Sigmoid colon (tissue), 7 donors: ENCODE measurements around the gene TBCA. TPM values are rescaled to one million over a fixed set of nuclear protein-coding genes. Genes with fewer than 3 reads are reported as not detected.

Experiments used
- DNase-seq: peaks from one replicate; pipeline ENCODE4 v3.0.0-alpha.2; 2019
- H3K27ac ChIP-seq, 4 donors: fragments of 200-600 bp; sonication (generic); one replicate each; pipeline ENCODE4 v1.5.1; 2016 to 2019; ENCODE audit warnings: mild to moderate bottlenecking in 1 of 4
- H3K27me3 ChIP-seq, 3 donors: fragments of 200-600 bp; sonication (generic); one replicate each; pipeline ENCODE4 v1.5.1; 2019; ENCODE audit warnings: mild to moderate bottlenecking in 1 of 3
- H3K36me3 ChIP-seq, 4 donors: fragments of 200-600 bp; sonication (generic); one replicate each; pipeline ENCODE4 v1.5.1; 2016 to 2019
- H3K4me1 ChIP-seq, 4 donors: fragments of 200-600 bp; sonication (generic); one replicate each; pipeline ENCODE4 v1.5.1; 2017 to 2019
- H3K4me3 ChIP-seq, 4 donors: fragments of 200-600 bp; sonication (generic); one replicate each; pipeline ENCODE4 v1.5.1; 2017 to 2019; ENCODE audit warnings: mild to moderate bottlenecking in 2 of 4, moderate library complexity in 1 of 4
- H3K9me3 ChIP-seq, 4 donors: fragments of 200-600 bp in 3 of 4; sonication (generic) in 3 of 4; one replicate each; pipeline versions ENCODE4 v1.5.1 to v1.6.1; 2013 to 2019
- CTCF ChIP-seq, 4 experiments: fragments of 450-650 bp in 3 of 4; fragments of 200-600 bp in 1 of 4; IDR thresholded peaks; one replicate each; pipeline ENCODE4 v1.5.1; 2016 to 2019; ENCODE audit warnings: antibody characterized with exemption in 4 of 4, mild to moderate bottlenecking in 3 of 4, moderate library complexity in 2 of 4
- EP300 ChIP-seq, 4 donors: sonication (generic); formaldehyde crosslinking; IDR thresholded peaks; one replicate each; pipeline ENCODE4 v1.6.1; 2017; ENCODE audit warnings: antibody characterized with exemption in 4 of 4
- POLR2A ChIP-seq, 2 donors: fragments of 450-650 bp; IDR thresholded peaks; one replicate each; pipeline ENCODE4 v1.6.1; 2016; ENCODE audit warnings: antibody characterized with exemption in 2 of 2, mild to moderate bottlenecking in 2 of 2, moderate library complexity in 2 of 2
- POLR2AphosphoS5 ChIP-seq, 4 donors: sonication (generic); formaldehyde crosslinking; IDR thresholded peaks; one replicate each; pipeline ENCODE4 v1.6.1; 2017; ENCODE audit warnings: antibody characterized with exemption in 4 of 4
- WGBS, 2 donors: extraction: QIAGEN DNeasy Blood & Tissue Kit; methylation state at CpG; one replicate each; pipeline ENCODE4 v1.1.7; 2013; 5-methylcytosine and 5-hydroxymethylcytosine counted together
- intact Hi-C: fragments of 100-400 bp; cut with DNase I; formaldehyde crosslinking; loops from one replicate; pipeline ENCODE4 v1.15.1; 2023
- polyA plus RNA-seq, 3 donors: library from polyadenylated mRNA; stranded (reverse); fragments of 200-250 nt; gene quantifications; one replicate each; pipeline ENCODE4 v1.2.3, GENCODE V29; 2013
- total RNA-seq, 4 donors: library from RNA; depleted of rRNA; stranded (reverse); fragments of >200 nt; gene quantifications; one replicate each; pipeline ENCODE4 v1.1.0, GENCODE V29; 2016
- donor health status: healthy with polysubstance abuse.
- donor health status: Bipolar disorder and iron deficiency.
- donor health status: healthy.

TBCA gene
- total and polyA plus RNA-seq, 7 donors = 174 to 240 (median 222) TPM

- Histone ChIP-seq H3K9me3 (peaks cover 0 to 2% (median 0%) of the 10 kb centered on the region in 4 donors), H3K27ac (no peak overlapping the region), H3K36me3 (no peaks in the 10 kb centered on the region), H3K4me3 (no peak overlapping the region), H3K27me3 (no peaks in the 10 kb centered on the region), H3K4me1 (no peaks in the 10 kb centered on the region)
- 0 to 88% methylated on average over 1 of the region's 1 CpG for WGBS, 2 donors
- TF ChIP-seq POLR2AphosphoS5 (IDR thresholded peaks at IDR 0.05) (no peak), POLR2A (IDR thresholded peaks at IDR 0.05) (no peak), EP300 (IDR thresholded peaks at IDR 0.05) (no peak), CTCF (IDR thresholded peaks at IDR 0.05) (no peak)
- intact Hi-C loops = no loop called here
- no peak for DNase-seq
Measured at GRCh38 chr5:77806213-77806843, 30.2 kb upstream of the TBCA start.

GRCh38 chr5:77798456-77798855 lies 22.3 kb upstream of the TBCA start:
- TF ChIP-seq POLR2AphosphoS5 (IDR thresholded peaks at IDR 0.05) = no peak
- Histone ChIP-seq H3K27me3 (no peaks in the 10 kb centered on the region), H3K4me3 (no peak overlapping the region)

GRCh38 chr5:77797136-77797535 lies 21.0 kb upstream of the TBCA start:
- intact Hi-C loops = no loop called here
- Histone ChIP-seq H3K36me3 (no peaks in the 10 kb centered on the region), H3K27me3 (no peaks in the 10 kb centered on the region), H3K4me1 (no peaks in the 10 kb centered on the region), H3K4me3 (no peak overlapping the region), H3K27ac (no peak overlapping the region), H3K9me3 (no peaks in the 10 kb centered on the region)
- no peak for DNase-seq
- TF ChIP-seq POLR2A (IDR thresholded peaks at IDR 0.05) (no peak), CTCF (IDR thresholded peaks at IDR 0.05) (no peak), EP300 (IDR thresholded peaks at IDR 0.05) (no peak)
- WGBS, 2 donors = 93 to 94% methylated on average over 1 of the region's 1 CpG

More at GRCh38 chr5:77798456-77798855, 22.3 kb upstream of the TBCA start:
- DNase-seq = no peak
- Histone ChIP-seq H3K4me1 (no peaks in the 10 kb centered on the region), H3K9me3 (no peaks in the 10 kb centered on the region), H3K27ac (no peak overlapping the region), H3K36me3 (no peaks in the 10 kb centered on the region)
- WGBS, 2 donors = 51 to 61% methylated on average over 1 of the region's 1 CpG
- intact Hi-C loops = no loop called here

GRCh38 chr5:77795846-77796245 lies 19.7 kb upstream of the TBCA start:
- DNase-seq = no peak
- Histone ChIP-seq H3K36me3 (no peaks in the 10 kb centered on the region), H3K9me3 (no peaks in the 10 kb centered on the region), H3K27me3 (no peaks in the 10 kb centered on the region), H3K4me3 (no peak overlapping the region), H3K27ac (no peak overlapping the region), H3K4me1 (no peaks in the 10 kb centered on the region)
- TF ChIP-seq POLR2A (IDR thresholded peaks at IDR 0.05) = no peak
- no peak for TF ChIP-seq EP300 (IDR thresholded peaks at IDR 0.05)
- TF ChIP-seq CTCF (IDR thresholded peaks at IDR 0.05) = no peak
- no peak for TF ChIP-seq POLR2AphosphoS5 (IDR thresholded peaks at IDR 0.05)
- intact Hi-C loops = no loop called here
- WGBS, 2 donors = 81 to 85% methylated on average over 3 of the region's 3 CpGs

GRCh38 chr5:77795268-77795667 lies 19.1 kb upstream of the TBCA start:
- no peak overlapping the region for H3K4me3 ChIP-seq
- no peaks in the 10 kb centered on the region for H3K9me3 ChIP-seq
- H3K36me3 ChIP-seq = no peaks in the 10 kb centered on the region
- WGBS, 2 donors = 70 to 74% methylated on average over 2 of the region's 2 CpGs
- DNase-seq = no peak
- intact Hi-C loops = no loop called here
- H3K4me1 ChIP-seq = no peaks in the 10 kb centered on the region
- no peaks in the 10 kb centered on the region for H3K27me3 ChIP-seq
- no peak overlapping the region for H3K27ac ChIP-seq
- TF ChIP-seq CTCF (IDR thresholded peaks at IDR 0.05) (no peak), POLR2AphosphoS5 (IDR thresholded peaks at IDR 0.05) (no peak), POLR2A (IDR thresholded peaks at IDR 0.05) (no peak), EP300 (IDR thresholded peaks at IDR 0.05) (no peak)
